ENCODE measurements around the gene PRKCB.

PRKCB gene

GRCh38 chr16:24191876-24192402, 356.2 kb downstream of the PRKCB start:
- no peak for DNase-seq (ENCODE audit: low read depth)
- TF ChIP-seq CTCF (IDR thresholded peaks at IDR 0.05; ENCODE audit: control insufficient read depth, insufficient read depth, low read depth, low read length, missing control alignments) = no peak
- no peak overlapping the region for H3K4me3 ChIP-seq (ENCODE audit: control insufficient read depth, low read depth, low read length)

GRCh38 chr16:24195221-24195620, 359.4 kb downstream of the PRKCB start:
- no peak for TF ChIP-seq CTCF (IDR thresholded peaks at IDR 0.05; ENCODE audit: control insufficient read depth, insufficient read depth, low read depth, low read length, missing control alignments)
- no peak for DNase-seq (ENCODE audit: low read depth)
- no peak overlapping the region for H3K4me3 ChIP-seq (ENCODE audit: control insufficient read depth, low read depth, low read length)

- no peak for DNase-seq (ENCODE audit: low read depth)
- no peak overlapping the region for H3K4me3 ChIP-seq (ENCODE audit: control insufficient read depth, low read depth, low read length)
- TF ChIP-seq CTCF (IDR thresholded peaks at IDR 0.05; ENCODE audit: control insufficient read depth, insufficient read depth, low read depth, low read length, missing control alignments) = no peak
Observed at GRCh38 chr16:24198807-24199533, 363.2 kb downstream of the PRKCB start.

GRCh38 chr16:24203675-24204074, 367.9 kb downstream of the PRKCB start:
- TF ChIP-seq CTCF (IDR thresholded peaks at IDR 0.05; ENCODE audit: control insufficient read depth, insufficient read depth, low read depth, low read length, missing control alignments) = no peak
- DNase-seq (ENCODE audit: low read depth) = no peak
- no peak overlapping the region for H3K4me3 ChIP-seq (ENCODE audit: control insufficient read depth, low read depth, low read length)

GRCh38 chr16:24204150-24204665, 368.4 kb downstream of the PRKCB start:
- no peak for TF ChIP-seq CTCF (IDR thresholded peaks at IDR 0.05; ENCODE audit: control insufficient read depth, insufficient read depth, low read depth, low read length, missing control alignments)
- DNase-seq (ENCODE audit: low read depth) = no peak
- H3K4me3 ChIP-seq (ENCODE audit: control insufficient read depth, low read depth, low read length) = no peak overlapping the region

- DNase-seq (ENCODE audit: low read depth) = no peak
- no peak for TF ChIP-seq CTCF (IDR thresholded peaks at IDR 0.05; ENCODE audit: control insufficient read depth, insufficient read depth, low read depth, low read length, missing control alignments)
- H3K4me3 ChIP-seq (ENCODE audit: control insufficient read depth, low read depth, low read length) = no peak overlapping the region
Observed at GRCh38 chr16:24206926-24207325, 371.1 kb downstream of the PRKCB start.
